ENCODE data around the gene CHI3L2.

The CHI3L2 gene

DNA sequence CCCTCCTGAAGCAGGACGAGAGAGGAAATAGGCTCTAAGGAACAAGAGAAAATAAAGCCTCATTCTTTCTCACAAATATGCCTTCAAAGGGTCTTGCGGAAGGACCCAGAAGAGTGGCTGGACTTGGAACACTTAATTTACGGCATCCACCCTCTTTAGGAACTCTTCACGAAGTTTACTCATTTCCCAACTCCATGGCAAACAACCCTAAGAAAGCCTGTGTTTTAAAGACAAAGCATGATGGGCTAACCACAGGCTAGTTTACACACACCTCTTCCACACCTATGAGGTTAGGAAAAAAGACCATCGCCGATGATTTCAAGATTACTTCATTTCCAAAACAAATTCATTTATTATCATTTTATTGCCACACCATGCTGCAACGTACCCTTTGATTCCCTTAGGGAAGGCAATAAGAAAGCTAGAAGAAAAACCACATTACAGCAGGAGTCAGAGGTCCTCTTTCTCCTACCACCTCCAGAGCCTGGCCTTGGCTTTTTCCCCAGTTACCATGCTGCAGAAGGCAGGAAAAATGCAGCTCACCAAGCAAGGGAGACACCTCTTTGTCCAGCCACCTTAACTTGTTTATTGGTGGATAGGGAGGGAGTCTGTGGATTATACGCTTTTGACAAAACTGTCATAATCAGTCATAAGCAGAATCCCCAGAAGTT, 29.6 kb downstream of the CHI3L2 start:
- no peak for FAIRE-seq

- FAIRE-seq, result no peak
These were observed 40.4 kb downstream of the CHI3L2 start for GRCh38 chr1:111267801-111268508.

- no peak for FAIRE-seq
These were observed 42.4 kb downstream of the CHI3L2 start for GRCh38 chr1:111269825-111270406.

GRCh38 chr1:111270771-111271463, 43.4 kb downstream of the CHI3L2 start:
- FAIRE-seq, result no peak

- no peak for FAIRE-seq
These were observed 43.9 kb downstream of the CHI3L2 start for GRCh38 chr1:111271464-111271801.

DNA sequence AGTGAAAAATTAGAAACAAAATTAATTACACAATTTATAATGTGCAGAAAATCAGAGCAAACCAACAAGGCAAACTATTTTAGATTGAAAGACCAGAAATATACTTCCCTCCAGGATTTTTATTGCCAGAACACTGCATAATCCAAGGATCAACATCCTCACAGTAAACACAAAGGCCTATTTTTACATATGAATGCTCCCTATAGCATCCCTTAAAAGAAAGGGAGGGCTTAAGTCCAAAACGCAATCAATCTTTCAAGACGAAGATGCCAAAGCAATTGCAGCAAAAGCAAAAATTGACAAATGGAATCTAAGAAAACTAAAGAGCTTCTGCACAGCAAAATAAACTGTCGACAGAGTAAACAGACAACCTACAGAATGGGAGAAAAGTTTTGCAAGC, 44.6 kb downstream of the CHI3L2 start:
- no peak for FAIRE-seq

GRCh38 chr1:111274653-111275052, 47.1 kb downstream of the CHI3L2 start:
- no peak for FAIRE-seq

DNA sequence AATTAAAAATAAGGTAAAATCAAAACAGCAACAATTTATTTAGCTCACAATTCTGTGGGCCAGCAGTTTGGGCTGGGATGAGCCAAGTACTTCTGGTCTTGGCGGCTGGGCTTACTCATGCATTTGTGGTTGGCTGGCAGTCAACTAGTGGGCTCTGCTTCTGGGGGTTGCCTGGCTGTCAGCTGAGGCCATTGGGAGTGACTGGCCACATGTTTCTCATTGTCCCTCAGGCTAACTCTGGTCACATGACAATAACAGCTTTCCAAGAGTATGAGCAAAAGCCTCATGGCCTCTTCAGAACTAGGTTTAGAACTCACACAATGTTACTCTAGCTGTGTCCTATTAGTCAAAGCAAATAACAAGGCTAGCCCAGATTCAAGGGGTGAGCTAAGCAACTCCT, 47.6 kb downstream of the CHI3L2 start:
- FAIRE-seq, result no peak

DNA sequence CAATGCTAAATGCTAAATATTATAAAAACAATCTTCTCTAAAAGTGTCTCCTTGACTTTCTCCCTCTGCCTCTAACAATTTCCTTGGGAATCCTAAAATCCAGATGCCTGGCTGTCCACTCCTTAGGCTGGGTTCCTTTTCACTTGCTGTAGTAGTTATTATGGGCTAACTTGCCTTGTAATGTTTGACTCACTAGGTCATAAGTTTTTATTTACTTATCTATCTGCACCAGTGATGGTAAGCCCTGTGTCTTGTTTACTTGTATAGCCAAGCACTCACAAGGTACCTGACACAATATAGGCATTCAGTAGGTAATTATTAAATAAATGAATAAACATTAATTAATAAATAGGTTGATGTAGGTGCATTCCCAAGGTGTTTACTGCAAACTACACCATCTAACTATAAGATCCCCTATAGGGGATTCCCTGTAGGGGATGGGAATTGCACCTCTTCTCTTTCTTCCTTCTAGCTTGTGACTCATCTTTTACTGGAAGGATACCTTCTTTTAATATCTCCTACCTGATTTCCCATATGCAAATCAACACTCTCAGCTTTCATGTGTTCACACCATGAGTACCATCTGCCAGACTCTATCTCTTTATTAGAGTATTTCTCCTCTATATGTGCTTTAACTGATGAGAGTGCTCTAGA, 48.4 kb downstream of the CHI3L2 start:
- FAIRE-seq, result no peak

GRCh38 chr1:111279144-111279543, 51.6 kb downstream of the CHI3L2 start:
- no peak for FAIRE-seq

- FAIRE-seq, result no peak
These were observed 52.8 kb downstream of the CHI3L2 start for GRCh38 chr1:111280267-111280666.

GRCh38 chr1:111281411-111281810, 53.9 kb downstream of the CHI3L2 start:
- FAIRE-seq, result no peak

GRCh38 chr1:111283838-111284237, 56.3 kb downstream of the CHI3L2 start:
- no peak for FAIRE-seq

- no peak for FAIRE-seq
These were observed 58.4 kb downstream of the CHI3L2 start for GRCh38 chr1:111285879-111286278.

- no peak for FAIRE-seq
These were observed 59.4 kb downstream of the CHI3L2 start for GRCh38 chr1:111286912-111287311.

DNA sequence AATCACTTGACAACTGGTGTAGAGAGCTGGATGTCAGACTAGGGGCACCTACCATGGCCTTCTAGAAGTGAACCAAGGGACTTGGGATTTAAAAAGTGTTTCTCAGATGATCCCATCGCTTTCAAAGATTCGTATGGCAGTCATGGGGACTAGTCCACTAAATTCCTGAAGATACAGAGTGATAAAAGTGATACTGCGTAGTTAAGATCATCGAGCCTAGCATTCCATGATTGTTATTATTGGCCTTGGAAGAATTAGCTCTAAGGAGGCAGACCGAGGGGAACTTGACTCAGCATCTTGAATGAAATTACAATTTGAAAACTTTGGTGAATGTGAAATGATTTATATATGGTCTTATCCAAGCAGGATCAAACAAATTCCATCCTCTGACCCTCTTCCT, 61.9 kb downstream of the CHI3L2 start:
- FAIRE-seq, result no peak

- FAIRE-seq, result no peak
These were observed 62.6 kb downstream of the CHI3L2 start for GRCh38 chr1:111290104-111290503.

DNA sequence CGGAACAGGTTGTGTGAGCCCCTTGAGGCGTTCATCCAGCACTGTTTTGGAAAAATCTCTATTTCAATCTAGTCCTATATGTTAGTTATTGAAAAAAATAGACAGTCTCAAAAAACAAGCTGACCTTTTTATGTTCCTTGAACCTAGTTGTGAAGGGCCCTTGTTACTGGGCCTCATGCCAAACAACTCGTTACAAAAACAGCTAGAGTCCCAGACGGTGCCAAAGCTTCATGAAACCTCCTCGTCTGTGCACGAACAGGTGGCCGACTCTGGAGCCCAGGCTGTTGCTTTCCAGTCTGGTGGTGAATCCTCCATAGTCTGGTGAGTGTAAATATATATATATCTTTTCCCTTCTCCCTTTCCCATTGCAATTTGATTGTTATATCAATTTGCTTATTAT, 63.1 kb downstream of the CHI3L2 start, which contains the start of gene CHIA:
CHIA (plus strand) TSS at position 222 of the 400 bp plus-strand sequence. CDS start 19,617 bp downstream, outside the sequence.
- no peak for FAIRE-seq
